Retinal pigment epithelial cell (primary cell): ENCODE measurements around the gene CSPG4.

Source experiments
- DNase-seq: peaks from one replicate; pipeline ENCODE4 v3.0.0-alpha.2; 2010; ENCODE audit warnings: low read depth
- H3K4me3 ChIP-seq: 2 replicates; pipeline ENCODE4 v1.5.1; 2011; ENCODE audit warnings: mild to moderate bottlenecking, low read length, control low read depth, moderate library complexity
- TF ChIP-seq, protein P1 (sequence below): conservative IDR thresholded peaks from 2 replicates; pipeline ENCODE4 v1.5.1; 2011; ENCODE audit warnings: low read depth, low read length, control low read depth, inconsistent platforms

Gene CSPG4

GRCh38 chr15:75659141-75659771 is 53.4 kb downstream of the CSPG4 start:
- no peak overlapping the region for H3K4me3 ChIP-seq
- no peak for DNase-seq

DNA sequence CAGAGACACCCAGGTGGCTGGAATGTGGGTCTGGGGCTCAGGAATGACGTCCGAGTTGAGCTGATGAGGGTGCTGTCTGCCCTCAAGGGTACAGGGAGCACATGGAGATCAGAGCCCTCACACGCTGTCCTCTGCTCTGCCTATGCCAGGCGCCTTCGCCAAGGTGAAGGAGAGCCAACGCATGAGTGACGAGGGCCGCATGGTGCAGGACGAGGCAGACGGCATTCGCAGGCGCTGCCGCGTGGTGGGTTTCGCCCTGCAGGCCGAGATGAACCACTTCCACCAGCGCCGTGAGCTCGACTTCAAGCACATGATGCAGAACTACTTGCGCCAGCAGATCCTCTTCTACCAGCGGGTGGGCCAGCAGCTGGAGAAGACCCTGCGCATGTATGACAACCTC is 55.8 kb downstream of the CSPG4 start:
- no peak for DNase-seq
- no peak overlapping the region for H3K4me3 ChIP-seq
- TF ChIP-seq, protein P1, sequence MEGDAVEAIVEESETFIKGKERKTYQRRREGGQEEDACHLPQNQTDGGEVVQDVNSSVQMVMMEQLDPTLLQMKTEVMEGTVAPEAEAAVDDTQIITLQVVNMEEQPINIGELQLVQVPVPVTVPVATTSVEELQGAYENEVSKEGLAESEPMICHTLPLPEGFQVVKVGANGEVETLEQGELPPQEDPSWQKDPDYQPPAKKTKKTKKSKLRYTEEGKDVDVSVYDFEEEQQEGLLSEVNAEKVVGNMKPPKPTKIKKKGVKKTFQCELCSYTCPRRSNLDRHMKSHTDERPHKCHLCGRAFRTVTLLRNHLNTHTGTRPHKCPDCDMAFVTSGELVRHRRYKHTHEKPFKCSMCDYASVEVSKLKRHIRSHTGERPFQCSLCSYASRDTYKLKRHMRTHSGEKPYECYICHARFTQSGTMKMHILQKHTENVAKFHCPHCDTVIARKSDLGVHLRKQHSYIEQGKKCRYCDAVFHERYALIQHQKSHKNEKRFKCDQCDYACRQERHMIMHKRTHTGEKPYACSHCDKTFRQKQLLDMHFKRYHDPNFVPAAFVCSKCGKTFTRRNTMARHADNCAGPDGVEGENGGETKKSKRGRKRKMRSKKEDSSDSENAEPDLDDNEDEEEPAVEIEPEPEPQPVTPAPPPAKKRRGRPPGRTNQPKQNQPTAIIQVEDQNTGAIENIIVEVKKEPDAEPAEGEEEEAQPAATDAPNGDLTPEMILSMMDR: no peak

More at GRCh38 chr15:75659141-75659771, 53.4 kb downstream of the CSPG4 start:
- TF ChIP-seq, protein P1: no peak

- H3K4me3 ChIP-seq: no peak overlapping the region
- TF ChIP-seq, protein P1: no peak
- no peak for DNase-seq
Observed at GRCh38 chr15:75656331-75656730, 56.3 kb downstream of the CSPG4 start.

DNA sequence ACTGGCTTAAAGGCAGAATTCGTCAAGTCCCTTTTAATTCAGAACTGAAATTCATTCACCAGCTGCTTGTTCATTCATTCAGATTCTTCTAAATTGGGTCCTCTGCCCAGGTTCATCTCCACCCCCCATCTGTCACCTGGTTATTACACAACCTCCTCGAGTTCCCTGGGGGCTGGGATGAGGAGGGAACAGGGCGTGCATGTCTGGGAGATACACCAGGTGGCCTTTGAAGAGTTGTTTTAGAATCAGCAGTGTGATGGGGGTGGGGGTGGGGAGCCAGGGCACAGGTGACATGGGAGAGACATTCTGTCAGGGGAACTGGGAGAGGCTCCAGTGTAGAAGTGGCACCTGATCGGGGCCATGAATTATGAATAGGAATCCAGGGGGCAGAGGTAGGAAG is 56.7 kb downstream of the CSPG4 start:
- H3K4me3 ChIP-seq: no peak overlapping the region
- TF ChIP-seq, protein P1: no peak
- DNase-seq: no peak

- TF ChIP-seq, protein P1: no peak
- no peak overlapping the region for H3K4me3 ChIP-seq
- DNase-seq: no peak
Observed at GRCh38 chr15:75654201-75654907, 58.3 kb downstream of the CSPG4 start.

DNA sequence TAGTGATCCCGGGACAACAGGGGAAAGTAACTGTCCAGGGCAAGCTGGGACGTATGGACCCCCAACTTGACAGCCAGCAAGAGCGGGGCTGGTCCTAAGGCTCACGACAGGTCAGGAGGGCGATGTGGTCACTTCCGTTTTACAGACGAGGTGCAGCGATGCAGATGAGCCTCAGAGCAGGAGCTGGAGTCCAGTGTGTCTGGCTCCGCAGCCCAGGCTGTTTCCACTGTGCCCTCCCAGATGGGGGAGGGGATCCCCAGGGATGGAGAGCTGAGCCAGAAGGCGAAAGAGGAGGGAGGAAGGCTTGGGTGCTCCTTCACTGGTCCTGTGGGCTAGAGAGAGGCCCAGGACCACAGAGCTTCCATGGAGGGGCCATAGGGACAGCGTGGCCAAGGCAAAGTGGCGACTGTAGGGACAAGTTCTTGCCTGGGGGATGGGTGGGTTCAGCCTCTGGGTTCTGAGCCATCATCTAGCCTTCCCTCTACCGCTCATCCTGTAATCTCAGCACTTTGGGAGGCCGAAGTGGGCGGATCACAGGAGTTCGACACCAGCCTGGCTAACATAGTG is 59.2 kb downstream of the CSPG4 start:
- DNase-seq: no peak
- H3K4me3 ChIP-seq: no peak overlapping the region
- TF ChIP-seq, protein P1: no peak
